COR-L47 (cell line): Measurements from ENCODE around the gene PIK3CG.

ENCODE experiments used
- DNase-seq: peaks from one replicate; lab custom pipeline; 2025; lab: John Stamatoyannopoulos, UW

The PIK3CG gene

GRCh38 chr7:106858618-106859532 is 6.2 kb upstream of the PIK3CG start:
- DNase-seq = peak; percentile 3

GRCh38 chr7:106862317-106863089 is 2.6 kb upstream of the PIK3CG start:
- no peak for DNase-seq

GRCh38 chr7:106863274-106863997 is 1.6 kb upstream of the PIK3CG start:
- no peak for DNase-seq

- DNase-seq = no peak
Measured at GRCh38 chr7:106864298-106865081, 592 bp upstream of the PIK3CG start.

- no peak for DNase-seq
Measured at GRCh38 chr7:106866298-106867281, 1.5 kb downstream of the PIK3CG start.

- DNase-seq = no peak
Measured at GRCh38 chr7:106867641-106868351, 2.7 kb downstream of the PIK3CG start.

GRCh38 chr7:106868364-106868763 is 3.3 kb downstream of the PIK3CG start:
- DNase-seq = no peak

GRCh38 chr7:106869954-106870353 is 4.9 kb downstream of the PIK3CG start:
- DNase-seq = no peak

GRCh38 chr7:106870528-106870927 is 5.4 kb downstream of the PIK3CG start:
- DNase-seq = no peak

GRCh38 chr7:106870983-106871410 is 5.9 kb downstream of the PIK3CG start:
- no peak for DNase-seq

- DNase-seq = no peak
Measured at GRCh38 chr7:106871793-106872571, 6.9 kb downstream of the PIK3CG start.

- DNase-seq = no peak
Measured at GRCh38 chr7:106872763-106873162, 7.7 kb downstream of the PIK3CG start.

GRCh38 chr7:106874076-106874475 is 9.0 kb downstream of the PIK3CG start:
- no peak for DNase-seq

GRCh38 chr7:106875508-106875907 is 10.4 kb downstream of the PIK3CG start:
- DNase-seq = no peak

GRCh38 chr7:106878748-106879439 is 13.8 kb downstream of the PIK3CG start:
- no peak for DNase-seq

- DNase-seq = no peak
Measured at GRCh38 chr7:106881984-106882383, 16.9 kb downstream of the PIK3CG start.

- no peak for DNase-seq
Measured at GRCh38 chr7:106883456-106884026, 18.5 kb downstream of the PIK3CG start.

GRCh38 chr7:106885652-106886051 is 20.6 kb downstream of the PIK3CG start:
- no peak for DNase-seq
